GM12873 (cell line): Measurements from ENCODE around the gene DNM3.

Experiments
- CTCF ChIP-seq: IDR thresholded peaks from 2 replicates; pipeline ENCODE4 v1.5.1; 2012; ENCODE audit warnings: low read depth, mild to moderate bottlenecking, moderate library complexity, low read length, control low read depth; ENCODE audit not compliant: insufficient read depth; ENCODE audit errors: missing control alignments

Gene DNM3

GRCh38 chr1:172404121-172404520 is 562.8 kb downstream of the DNM3 start:
- TF ChIP-seq CTCF, result no peak

GRCh38 chr1:172405912-172406311 is 564.6 kb downstream of the DNM3 start:
- TF ChIP-seq CTCF, result no peak

GRCh38 chr1:172406968-172407367 is 565.7 kb downstream of the DNM3 start:
- TF ChIP-seq CTCF, result no peak

- TF ChIP-seq CTCF, result no peak
Observed at GRCh38 chr1:172408958-172409357, 567.7 kb downstream of the DNM3 start.

- no peak for TF ChIP-seq CTCF
Observed at GRCh38 chr1:172410027-172410426, 568.7 kb downstream of the DNM3 start.

- no peak for TF ChIP-seq CTCF
Observed at GRCh38 chr1:172411791-172412338, 570.6 kb downstream of the DNM3 start.

- no peak for TF ChIP-seq CTCF
Observed at GRCh38 chr1:172414331-172414730, 573.0 kb downstream of the DNM3 start.
